Caco-2 (cell line): Measurements from ENCODE around the gene METTL26. TPM values are rescaled to one million over a fixed set of nuclear protein-coding genes. Genes with fewer than 3 reads are reported as not detected.

Experiments used
- BruUV-seq: library from RNA; stranded (reverse); fragments of 400-500 nt; replicated peaks from 2 replicates; lab custom pipeline; 2021; lab: Mats Ljungman, UMichigan
- CTCF ChIA-PET: fragments of 300-600 bp; sonication (Branson Sonifier 250); formaldehyde crosslinking; loops from one replicate; lab custom pipeline; 2022; ENCODE audit warnings: antibody characterized with exemption; lab: Charles Lee
- POLR2A ChIA-PET: fragments of 300-600 bp; sonication (Branson Sonifier 250); formaldehyde crosslinking; loops from one replicate; lab custom pipeline; 2022; ENCODE audit warnings: antibody characterized with exemption; lab: Charles Lee
- DNase-seq, 2 experiments: peaks; one replicate each; pipeline versions ENCODE4 v3.0.0 to v3.0.0-alpha.2; 2020 to 2022
- H3K27me3 ChIP-seq: replicated peaks from 2 replicates; pipeline ENCODE4 v1.6.0; 2011; ENCODE audit warnings: low read length; ENCODE audit not compliant: control insufficient read depth, insufficient read depth
- H3K36me3 ChIP-seq: 2 replicates; pipeline ENCODE4 v1.5.1; 2011; ENCODE audit warnings: low read length; ENCODE audit not compliant: control insufficient read depth, insufficient read depth
- H3K4me1 ChIP-seq: fragments of 250-450 bp; sonication (Bioruptor Pico); 2 replicates; pipeline ENCODE4 v1.5.1; 2020; ENCODE audit warnings: mild to moderate bottlenecking
- H3K4me3 ChIP-seq: 2 replicates; pipeline ENCODE4 v1.5.1; 2011; ENCODE audit warnings: low read depth, mild to moderate bottlenecking, control low read depth, low read length
- H3K9me3 ChIP-seq: fragments of 250-450 bp; sonication (Bioruptor Pico); 2 replicates; pipeline ENCODE4 v1.5.1; 2020; ENCODE audit warnings: mild to moderate bottlenecking, moderate library complexity
- H3K27ac Mint-ChIP-seq: one replicate; pipeline ENCODE4 v1.8.0; 2022; ENCODE audit warnings: mixed read lengths; ENCODE audit not compliant: unreplicated experiment
- H3K27me3 Mint-ChIP-seq: one replicate; pipeline ENCODE4 v1.8.0; 2022; ENCODE audit warnings: mixed read lengths; ENCODE audit not compliant: insufficient read depth, unreplicated experiment
- H3K36me3 Mint-ChIP-seq: one replicate; pipeline ENCODE4 v1.8.0; 2022; ENCODE audit warnings: mild to moderate bottlenecking, mixed read lengths; ENCODE audit not compliant: insufficient read depth, unreplicated experiment
- H3K4me1 Mint-ChIP-seq: one replicate; pipeline ENCODE4 v1.8.0; 2022; ENCODE audit warnings: low read depth, mixed read lengths; ENCODE audit not compliant: unreplicated experiment
- H3K4me3 Mint-ChIP-seq: one replicate; pipeline ENCODE4 v1.8.0; 2022; ENCODE audit warnings: mild to moderate bottlenecking, moderate library complexity, mixed read lengths; ENCODE audit not compliant: unreplicated experiment
- H3K9me3 Mint-ChIP-seq: one replicate; pipeline ENCODE4 v1.8.0; 2022; ENCODE audit warnings: mixed read lengths; ENCODE audit not compliant: unreplicated experiment
- intact Hi-C: fragments of 100-400 bp; cut with micrococcal nuclease; formaldehyde crosslinking; loops from one replicate; pipeline ENCODE4 v1.10.0; 2022; ENCODE audit not compliant: unreplicated experiment
- total RNA-seq: library from RNA; stranded (reverse); gene quantifications from 2 replicates; pipeline ENCODE4 v1.2.3, GENCODE V29; 2022
- TF ChIP-seq, protein P1 (sequence below), 2 experiments: fragments of 200-600 bp in 1 of 2; IDR thresholded peaks; 1 replicate in 1 of 2; 2 replicates in 1 of 2; pipeline versions ENCODE4 v1.5.1 to v1.8.0; 2011 to 2022; ENCODE audit warnings: antibody characterized with exemption in 1 of 2, control low read depth in 1 of 2, inconsistent platforms in 1 of 2, low read depth in 1 of 2, low read length in 1 of 2, mild to moderate bottlenecking in 1 of 2, moderate library complexity in 1 of 2; ENCODE audit not compliant: insufficient read depth in 1 of 2, severe bottlenecking in 1 of 2, unreplicated experiment in 1 of 2

Gene METTL26
- total RNA-seq, 1 experiment from 2014 or later, result 67.4 TPM

DNA sequence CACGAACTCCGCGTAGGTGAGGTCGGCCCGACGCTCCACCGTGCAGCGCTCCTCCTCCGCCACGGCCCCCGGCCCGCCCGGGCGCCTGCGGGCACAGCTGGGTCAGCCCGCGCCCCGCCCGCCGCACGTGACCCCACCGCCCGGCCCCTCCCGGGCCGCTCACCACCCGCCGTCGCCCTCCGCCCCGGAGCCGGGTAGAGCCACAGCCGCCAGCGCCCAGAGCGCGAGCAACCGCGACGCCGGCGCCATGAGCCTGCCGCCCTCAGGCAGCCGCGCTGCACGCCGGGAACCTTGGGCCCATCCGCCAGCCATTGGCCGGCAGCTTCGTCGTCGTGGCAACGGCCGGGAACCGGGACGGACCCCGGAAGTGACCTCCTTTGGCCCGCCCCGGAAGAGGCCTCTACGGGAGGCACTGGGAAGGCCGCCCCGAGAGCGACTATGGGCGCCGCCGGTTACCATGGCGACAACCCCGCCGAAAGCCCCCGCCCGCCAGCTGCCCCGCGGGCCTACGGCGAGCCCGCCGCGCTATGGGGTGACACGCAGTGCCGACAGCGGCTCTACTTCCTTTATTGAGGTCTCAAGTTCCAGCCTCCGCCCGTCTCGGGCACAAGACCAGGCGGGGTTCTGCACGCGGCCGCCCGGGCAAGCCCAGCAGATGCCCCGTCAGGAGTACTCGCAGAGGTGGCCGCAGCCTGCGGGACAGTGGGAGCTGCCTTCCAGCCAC, 48.1 kb upstream of the METTL26 start, which contains the start of gene JMJD8:
Gene JMJD8 (minus strand): TSS at position 264 of the 724 bp plus-strand sequence. CDS start 15 bp downstream, at position 249.
- peaks cover 33% of the 10 kb centered on the region for H3K4me1 ChIP-seq
- no peaks in the 10 kb centered on the region for H3K27me3 Mint-ChIP-seq
- no peaks in the 10 kb centered on the region for H3K9me3 Mint-ChIP-seq
- TF ChIP-seq, protein P1, sequence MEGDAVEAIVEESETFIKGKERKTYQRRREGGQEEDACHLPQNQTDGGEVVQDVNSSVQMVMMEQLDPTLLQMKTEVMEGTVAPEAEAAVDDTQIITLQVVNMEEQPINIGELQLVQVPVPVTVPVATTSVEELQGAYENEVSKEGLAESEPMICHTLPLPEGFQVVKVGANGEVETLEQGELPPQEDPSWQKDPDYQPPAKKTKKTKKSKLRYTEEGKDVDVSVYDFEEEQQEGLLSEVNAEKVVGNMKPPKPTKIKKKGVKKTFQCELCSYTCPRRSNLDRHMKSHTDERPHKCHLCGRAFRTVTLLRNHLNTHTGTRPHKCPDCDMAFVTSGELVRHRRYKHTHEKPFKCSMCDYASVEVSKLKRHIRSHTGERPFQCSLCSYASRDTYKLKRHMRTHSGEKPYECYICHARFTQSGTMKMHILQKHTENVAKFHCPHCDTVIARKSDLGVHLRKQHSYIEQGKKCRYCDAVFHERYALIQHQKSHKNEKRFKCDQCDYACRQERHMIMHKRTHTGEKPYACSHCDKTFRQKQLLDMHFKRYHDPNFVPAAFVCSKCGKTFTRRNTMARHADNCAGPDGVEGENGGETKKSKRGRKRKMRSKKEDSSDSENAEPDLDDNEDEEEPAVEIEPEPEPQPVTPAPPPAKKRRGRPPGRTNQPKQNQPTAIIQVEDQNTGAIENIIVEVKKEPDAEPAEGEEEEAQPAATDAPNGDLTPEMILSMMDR (IDR thresholded peaks at IDR 0.05; ENCODE audit: insufficient read depth in 1 of 2, low read depth in 1 of 2, low read length in 1 of 2, severe bottlenecking in 1 of 2, unreplicated experiment in 1 of 2), result no peak
- peak; percentile 96 to 97 for DNase-seq
- no peaks in the 10 kb centered on the region for H3K4me1 Mint-ChIP-seq
- POLR2A ChIA-PET, result interaction anchor here (1.1 kb wide), 1 partner anchor 36 kb away, joined by 4 read pairs; no protein-coding TSS in a partner anchor
- peak within 1 kb of the TSS; percentile 84 for H3K27ac Mint-ChIP-seq
- peak within 1 kb of the TSS; percentile 86 for H3K4me3 ChIP-seq
- intact Hi-C loops, result no loop called here
- 0 out of 2 replicates have a peak, but pooled peaks cover 4% of the 10 kb centered on the region for H3K36me3 ChIP-seq
- H3K9me3 ChIP-seq, result no peaks in the 10 kb centered on the region
- BruUV-seq, result no TSS peak
- CTCF ChIA-PET, result no interaction called here
- no peaks in the 10 kb centered on the region for H3K27me3 ChIP-seq
- peak within 1 kb of the TSS; percentile 87 for H3K4me3 Mint-ChIP-seq
- peaks cover 60% of the 10 kb centered on the region for H3K36me3 Mint-ChIP-seq

DNA sequence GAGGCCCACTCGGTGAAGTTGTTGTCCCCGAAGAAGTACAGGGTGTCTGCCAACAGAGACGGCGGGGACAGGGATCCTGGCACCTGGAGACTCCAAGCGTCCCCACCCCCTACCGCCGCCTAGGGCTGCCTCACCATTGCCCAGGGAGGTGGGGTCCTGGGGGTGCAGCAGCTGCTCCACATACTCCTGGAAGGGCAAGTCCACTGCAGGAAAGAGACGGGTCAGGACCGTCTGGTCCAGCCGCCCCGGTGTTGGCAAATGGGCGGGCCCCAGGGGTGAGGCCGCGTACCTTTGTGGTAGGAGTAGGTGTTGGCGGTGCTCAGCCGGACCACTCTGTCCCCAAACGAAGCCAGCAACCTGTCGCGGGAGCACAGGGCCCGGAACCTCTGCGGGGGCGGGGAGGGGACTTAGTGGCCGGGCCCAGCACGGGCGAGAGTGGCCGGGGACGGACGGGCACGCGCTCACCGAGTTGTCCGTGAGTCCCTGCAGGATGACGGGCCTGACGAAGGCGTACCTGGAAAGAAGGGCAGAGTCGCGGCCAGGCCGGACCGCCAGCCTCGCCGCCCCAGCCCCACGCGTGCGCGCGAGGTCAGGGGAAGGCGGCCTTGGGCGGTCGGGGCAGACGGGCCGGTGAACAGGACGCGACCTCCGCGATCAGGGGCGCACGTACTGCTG, 47.4 kb upstream of the METTL26 start:
- no peaks in the 10 kb centered on the region for H3K9me3 Mint-ChIP-seq
- Histone ChIP-seq H3K27me3 (no peaks in the 10 kb centered on the region), H3K9me3 (no peaks in the 10 kb centered on the region), H3K4me1 (peaks cover 37% of the 10 kb centered on the region), H3K36me3 (0 out of 2 replicates have a peak, but pooled peaks cover 4% of the 10 kb centered on the region), H3K4me3 (peak overlapping the region; percentile 86)
- H3K27me3 Mint-ChIP-seq, result no peaks in the 10 kb centered on the region
- no TSS peak for BruUV-seq
- H3K4me1 Mint-ChIP-seq, result no peaks in the 10 kb centered on the region
- ChIA-PET CTCF (no interaction called here), POLR2A (no interaction called here)
- TF ChIP-seq, protein P1 (IDR thresholded peaks at IDR 0.05; ENCODE audit: insufficient read depth in 1 of 2, low read depth in 1 of 2, low read length in 1 of 2, severe bottlenecking in 1 of 2, unreplicated experiment in 1 of 2), result no peak
- peaks cover 60% of the 10 kb centered on the region for H3K36me3 Mint-ChIP-seq
- peak overlapping the region; percentile 84 for H3K27ac Mint-ChIP-seq
- peak overlapping the region; percentile 87 for H3K4me3 Mint-ChIP-seq
- DNase-seq, result no peak
- intact Hi-C loops, result no loop called here
